ENCODE data around the gene PHLPP1. TPM values are rescaled to one million over a fixed set of nuclear protein-coding genes. Genes with fewer than 3 reads are reported as not detected.

PHLPP1 gene
- total RNA-seq, 1 donor from 2014 or later: 3.4 TPM

- no peak for TF ChIP-seq CTCF (IDR thresholded peaks at IDR 0.05; ENCODE audit: insufficient read depth, low read length, severe bottlenecking)
- H3K36me3 ChIP-seq (ENCODE audit: control insufficient read depth, insufficient read depth, low read length): peaks cover 3% of the 10 kb centered on the region
- no peaks in the 10 kb centered on the region for H3K27me3 ChIP-seq (ENCODE audit: control insufficient read depth, insufficient read depth, low read length)
- FAIRE-seq: no peak
- DNase-seq (ENCODE audit: low read depth): no peak
- no peak overlapping the region for H3K4me3 ChIP-seq (ENCODE audit: low read depth, low read length)
These were observed 259.8 kb downstream of the PHLPP1 start for GRCh38 chr18:62974928-62975675.

- TF ChIP-seq CTCF (IDR thresholded peaks at IDR 0.05; ENCODE audit: insufficient read depth, low read length, severe bottlenecking): no peak
- FAIRE-seq: no peak
- Histone ChIP-seq H3K36me3 (ENCODE audit: control insufficient read depth, insufficient read depth, low read length) (peaks cover 3% of the 10 kb centered on the region), H3K4me3 (ENCODE audit: low read depth, low read length) (no peak overlapping the region), H3K27me3 (ENCODE audit: control insufficient read depth, insufficient read depth, low read length) (no peaks in the 10 kb centered on the region)
- DNase-seq (ENCODE audit: low read depth): no peak
These were observed 260.4 kb downstream of the PHLPP1 start for GRCh38 chr18:62975785-62976184.

- no peak for TF ChIP-seq CTCF (IDR thresholded peaks at IDR 0.05; ENCODE audit: insufficient read depth, low read length, severe bottlenecking)
- FAIRE-seq (peak; percentile 98), DNase-seq (ENCODE audit: low read depth) (peak; percentile 87)
- Histone ChIP-seq H3K36me3 (ENCODE audit: control insufficient read depth, insufficient read depth, low read length) (peaks cover 3% of the 10 kb centered on the region), H3K27me3 (ENCODE audit: control insufficient read depth, insufficient read depth, low read length) (no peaks in the 10 kb centered on the region), H3K4me3 (ENCODE audit: low read depth, low read length) (no peak overlapping the region)
These were observed 260.9 kb downstream of the PHLPP1 start for GRCh38 chr18:62976227-62976626.

GRCh38 chr18:62977512-62977911 is 262.2 kb downstream of the PHLPP1 start:
- peak; percentile 28 for FAIRE-seq
- no peak for TF ChIP-seq CTCF (IDR thresholded peaks at IDR 0.05; ENCODE audit: insufficient read depth, low read length, severe bottlenecking)
- H3K27me3 ChIP-seq (ENCODE audit: control insufficient read depth, insufficient read depth, low read length): no peaks in the 10 kb centered on the region
- H3K4me3 ChIP-seq (ENCODE audit: low read depth, low read length): no peak overlapping the region
- H3K36me3 ChIP-seq (ENCODE audit: control insufficient read depth, insufficient read depth, low read length): peaks cover 3% of the 10 kb centered on the region
- no peak for DNase-seq (ENCODE audit: low read depth)

- H3K4me3 ChIP-seq (ENCODE audit: low read depth, low read length): no peak overlapping the region
- no peaks in the 10 kb centered on the region for H3K27me3 ChIP-seq (ENCODE audit: control insufficient read depth, insufficient read depth, low read length)
- no peak for TF ChIP-seq CTCF (IDR thresholded peaks at IDR 0.05; ENCODE audit: insufficient read depth, low read length, severe bottlenecking)
- peaks cover 3% of the 10 kb centered on the region for H3K36me3 ChIP-seq (ENCODE audit: control insufficient read depth, insufficient read depth, low read length)
- no peak for DNase-seq (ENCODE audit: low read depth)
- no peak for FAIRE-seq
These were observed 263.1 kb downstream of the PHLPP1 start for GRCh38 chr18:62978251-62979049.
